ENCODE results near the gene KRTAP9-1. TPM values are rescaled to one million over a fixed set of nuclear protein-coding genes. Genes with fewer than 3 reads are reported as not detected.
"Not testable (repeated sequence)": the region's sequence is repeated elsewhere in the genome, so short reads cannot be mapped to it uniquely, and the experiment has no call there.

The KRTAP9-1 gene, protein sequence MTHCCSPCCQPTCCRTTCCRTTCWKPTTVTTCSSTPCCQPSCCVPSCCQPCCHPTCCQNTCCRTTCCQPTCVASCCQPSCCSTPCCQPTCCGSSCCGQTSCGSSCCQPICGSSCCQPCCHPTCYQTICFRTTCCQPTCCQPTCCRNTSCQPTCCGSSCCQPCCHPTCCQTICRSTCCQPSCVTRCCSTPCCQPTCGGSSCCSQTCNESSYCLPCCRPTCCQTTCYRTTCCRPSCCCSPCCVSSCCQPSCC
- not detected in 2 replicates for total RNA-seq (2014; rRNA removed; shearing (Covaris generic))

DNA sequence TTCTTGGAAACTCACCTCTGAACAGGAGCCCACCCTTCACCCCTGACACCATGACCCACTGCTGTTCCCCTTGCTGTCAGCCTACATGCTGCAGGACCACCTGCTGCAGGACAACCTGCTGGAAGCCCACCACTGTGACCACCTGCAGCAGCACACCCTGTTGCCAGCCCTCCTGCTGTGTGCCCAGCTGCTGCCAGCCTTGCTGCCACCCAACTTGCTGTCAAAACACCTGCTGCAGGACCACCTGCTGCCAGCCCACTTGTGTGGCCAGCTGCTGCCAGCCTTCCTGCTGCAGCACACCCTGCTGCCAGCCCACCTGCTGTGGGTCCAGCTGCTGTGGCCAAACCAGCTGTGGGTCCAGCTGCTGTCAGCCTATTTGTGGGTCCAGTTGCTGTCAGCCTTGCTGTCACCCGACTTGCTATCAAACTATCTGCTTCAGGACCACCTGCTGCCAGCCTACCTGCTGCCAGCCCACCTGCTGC, at the start of gene KRTAP9-1:
KRTAP9-1 (plus strand) TSS at position 51 of the 482 bp plus-strand sequence; CDS start at position 51, 0 bp downstream.
- not testable (repeated sequence) for DNase-seq (ENCODE audit: low spot score)

DNA sequence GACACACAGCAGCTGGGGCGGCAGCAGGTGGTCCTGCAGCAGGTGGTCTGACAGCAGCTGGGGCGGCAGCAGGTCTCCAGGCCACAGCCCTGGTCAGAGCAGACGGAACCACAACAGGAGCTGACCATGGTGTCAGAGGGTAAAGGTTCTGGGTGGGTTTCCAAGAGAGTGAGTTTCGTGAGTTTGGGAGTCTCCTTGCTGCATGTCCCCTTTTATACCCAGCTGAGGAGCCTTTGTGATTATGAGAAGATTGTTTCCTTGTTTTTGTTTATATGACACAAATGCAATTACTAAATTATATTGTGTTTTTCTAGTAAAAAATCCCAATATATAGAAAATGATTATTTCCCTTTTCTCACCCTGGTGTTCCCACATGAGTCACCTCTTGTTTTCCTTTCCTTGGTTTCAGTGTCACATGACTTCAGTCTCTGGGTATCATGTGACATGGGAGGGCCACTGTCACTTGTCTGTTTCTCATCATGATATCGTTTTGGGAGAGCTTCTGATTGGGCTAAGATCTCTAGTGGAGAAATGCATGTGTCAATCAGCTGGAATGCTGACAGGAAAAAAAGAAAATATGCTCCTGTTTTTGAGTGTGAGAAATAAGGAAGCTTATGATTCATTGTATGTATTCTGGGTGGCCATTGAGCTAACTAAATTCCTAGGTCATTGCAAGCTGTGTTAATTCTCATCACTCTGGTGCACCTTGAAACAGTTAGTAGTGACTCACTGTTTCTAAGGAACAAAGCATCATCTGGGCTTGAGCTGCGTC, 49.1 kb upstream of the KRTAP9-1 start, which contains the start of gene KRTAP4-6:
KRTAP4-6 (minus strand) TSS at position 185 of the 772 bp plus-strand sequence; CDS start at position 128, 57 bp downstream.
- DNase-seq (ENCODE audit: low spot score), result no peak

DNA sequence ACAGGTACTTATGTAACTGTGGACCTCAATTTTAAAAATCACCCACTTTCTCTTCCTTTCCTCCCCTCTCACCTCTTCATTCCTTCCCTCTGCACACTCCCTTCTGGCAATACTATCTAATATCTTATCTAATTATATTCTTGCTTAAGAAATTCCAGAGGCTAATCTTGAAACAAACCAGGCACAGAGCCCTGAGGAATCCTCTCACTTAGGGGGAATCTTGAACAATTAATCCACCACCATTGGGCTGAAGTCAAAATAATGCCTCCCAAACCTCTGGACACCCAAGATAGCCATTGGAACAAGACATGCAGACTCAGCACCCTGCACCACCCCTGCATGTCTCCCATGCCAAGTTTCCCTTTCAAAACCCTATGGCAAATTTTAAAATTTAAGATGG, 48.3 kb upstream of the KRTAP9-1 start:
- DNase-seq (ENCODE audit: low spot score), result no peak

GRCh38 chr17:41144846-41145245, 44.8 kb upstream of the KRTAP9-1 start:
- no peak for DNase-seq (ENCODE audit: low spot score)

DNA sequence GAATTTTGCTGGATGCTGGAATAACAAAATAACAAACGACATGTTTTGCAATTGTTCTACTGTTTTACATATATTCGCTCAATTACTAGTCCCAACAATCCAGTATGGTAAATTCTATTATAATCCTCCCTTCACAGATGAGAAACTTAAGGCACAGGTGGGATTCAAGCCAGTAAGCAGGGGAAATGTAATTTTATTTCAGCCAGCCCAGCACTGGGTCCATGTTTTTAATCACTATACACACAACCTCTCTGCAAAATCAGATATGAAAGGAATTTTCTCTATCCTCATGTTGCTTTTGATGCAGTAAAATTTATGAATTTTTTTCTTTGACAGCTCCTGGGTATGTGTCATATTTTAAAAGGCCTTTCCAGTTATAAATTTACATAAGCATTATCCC, 44.4 kb upstream of the KRTAP9-1 start:
- no peak for DNase-seq (ENCODE audit: low spot score)

- no peak for DNase-seq (ENCODE audit: low spot score)
These were observed 42.0 kb upstream of the KRTAP9-1 start for GRCh38 chr17:41147531-41148204.

- DNase-seq (ENCODE audit: low spot score), result not testable (repeated sequence)
These were observed 40.6 kb upstream of the KRTAP9-1 start for GRCh38 chr17:41148971-41149651.

DNA sequence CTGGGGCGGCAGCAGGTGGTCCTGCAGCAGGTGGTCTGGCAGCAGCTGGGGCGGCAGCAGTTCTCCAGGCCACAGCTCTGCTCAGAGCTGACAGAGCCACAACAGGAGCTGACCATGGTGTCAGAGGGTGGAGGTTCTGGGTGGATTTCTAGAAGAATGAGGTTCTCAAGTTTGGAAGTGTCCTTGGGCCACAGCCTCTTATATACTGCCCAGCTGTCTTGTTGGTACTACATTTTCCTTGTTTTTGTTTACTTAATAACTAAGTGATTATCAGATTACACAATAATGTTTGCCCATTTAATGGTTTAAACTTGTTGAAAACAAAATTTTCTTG, 40.1 kb upstream of the KRTAP9-1 start, which contains the start of gene KRTAP4-5:
KRTAP4-5 (minus strand) TSS at position 174 of the 334 bp plus-strand sequence; CDS start at position 116, 58 bp downstream.
- DNase-seq (ENCODE audit: low spot score), result no peak

GRCh38 chr17:41150026-41150425, 39.7 kb upstream of the KRTAP9-1 start:
- DNase-seq (ENCODE audit: low spot score), result no peak

DNA sequence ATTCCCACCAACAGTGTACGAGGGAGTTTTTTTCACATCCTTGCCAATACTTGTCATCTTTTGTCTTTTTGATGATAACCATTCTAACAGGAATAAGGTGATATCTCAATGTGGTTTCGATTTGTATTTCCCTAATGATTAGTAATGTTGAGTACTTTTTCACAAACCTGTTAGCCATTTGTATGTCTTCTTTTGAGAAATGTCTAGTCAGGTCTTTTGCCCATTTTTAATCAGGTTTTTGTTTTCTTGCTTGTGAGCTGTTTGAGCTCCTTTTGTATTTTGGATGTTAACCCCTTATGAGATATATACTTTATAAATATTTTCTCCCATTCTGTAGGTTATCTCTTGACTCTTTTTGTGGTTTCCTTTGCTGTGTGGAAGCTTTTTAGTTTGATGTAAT, 38.2 kb upstream of the KRTAP9-1 start:
- no peak for DNase-seq (ENCODE audit: low spot score)

GRCh38 chr17:41153856-41154255, 35.8 kb upstream of the KRTAP9-1 start:
- DNase-seq (ENCODE audit: low spot score), result no peak

DNA sequence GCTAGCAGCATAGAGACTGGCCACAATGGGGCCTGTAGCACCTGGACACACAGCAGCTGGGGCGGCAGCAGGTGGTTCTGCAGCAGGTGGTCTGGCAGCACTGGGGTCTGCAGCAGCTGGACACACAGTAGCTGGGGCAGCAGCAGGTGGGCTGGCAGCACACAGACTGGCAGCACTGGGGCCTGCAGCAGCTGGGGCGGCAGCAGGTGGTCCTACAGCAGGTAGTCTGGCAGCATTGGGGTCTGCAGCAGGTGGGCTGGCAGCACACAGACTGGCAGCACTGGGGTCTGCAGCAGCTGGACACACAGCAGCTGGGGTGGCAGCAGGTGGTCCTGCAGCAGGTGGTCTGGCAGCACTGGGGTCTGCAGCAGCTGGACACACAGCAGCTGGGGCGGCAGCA, 29.5 kb upstream of the KRTAP9-1 start:
- not testable (repeated sequence) for DNase-seq (ENCODE audit: low spot score)

GRCh38 chr17:41160648-41161047, 29.0 kb upstream of the KRTAP9-1 start, which contains the start of gene KRTAP4-4:
TSS of gene KRTAP4-4 (minus strand) at chr17:41160748. CDS start at chr17:41160691, 57 bp downstream.
- no peak for DNase-seq (ENCODE audit: low spot score)

DNA sequence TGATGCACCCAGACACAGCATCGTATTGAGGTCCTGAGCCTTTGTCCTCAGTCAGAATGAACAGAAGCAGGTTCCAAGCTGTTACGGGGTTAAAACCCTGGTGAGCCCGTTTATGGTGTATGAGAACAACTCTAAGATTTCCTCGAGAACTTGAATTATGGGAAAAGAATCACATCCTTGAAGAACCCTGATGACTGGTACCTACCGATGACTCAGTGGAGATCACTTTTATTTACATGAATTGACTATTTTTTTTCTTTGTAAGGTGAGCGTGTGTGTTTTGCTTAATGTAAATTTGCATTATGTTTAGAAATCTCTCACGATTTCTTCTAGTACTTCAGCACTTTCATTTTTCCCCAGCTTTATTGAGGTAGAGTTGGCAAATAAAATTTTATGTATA, 25.9 kb upstream of the KRTAP9-1 start:
- DNase-seq (ENCODE audit: low spot score), result no peak

- no peak for DNase-seq (ENCODE audit: low spot score)
These were observed 22.1 kb upstream of the KRTAP9-1 start for GRCh38 chr17:41167561-41167960.

DNA sequence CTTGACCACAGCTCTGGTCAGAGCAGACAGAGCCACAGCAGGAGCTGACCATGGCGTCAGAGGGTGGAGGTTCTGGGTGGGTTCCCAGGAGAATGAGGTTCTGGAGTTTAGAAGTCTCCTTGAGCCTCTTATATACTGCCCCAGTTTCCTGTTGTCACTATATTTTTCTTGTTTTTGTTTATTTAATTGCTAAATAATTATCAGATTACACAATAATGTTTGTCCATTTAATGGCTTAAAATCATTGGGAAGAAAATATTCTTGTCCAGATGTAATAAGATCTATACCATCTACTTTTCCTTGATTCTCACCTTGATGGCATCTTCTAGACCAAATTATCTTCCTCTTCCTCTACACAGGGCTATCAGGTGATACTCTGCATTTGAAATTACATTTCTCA, 21.6 kb upstream of the KRTAP9-1 start, which contains the start of gene KRTAP4-3:
KRTAP4-3 (minus strand) TSS at position 101 of the 400 bp plus-strand sequence; CDS start at position 52, 49 bp downstream.
- no peak for DNase-seq (ENCODE audit: low spot score)

GRCh38 chr17:41171886-41172285, 17.8 kb upstream of the KRTAP9-1 start:
- DNase-seq (ENCODE audit: low spot score), result no peak

DNA sequence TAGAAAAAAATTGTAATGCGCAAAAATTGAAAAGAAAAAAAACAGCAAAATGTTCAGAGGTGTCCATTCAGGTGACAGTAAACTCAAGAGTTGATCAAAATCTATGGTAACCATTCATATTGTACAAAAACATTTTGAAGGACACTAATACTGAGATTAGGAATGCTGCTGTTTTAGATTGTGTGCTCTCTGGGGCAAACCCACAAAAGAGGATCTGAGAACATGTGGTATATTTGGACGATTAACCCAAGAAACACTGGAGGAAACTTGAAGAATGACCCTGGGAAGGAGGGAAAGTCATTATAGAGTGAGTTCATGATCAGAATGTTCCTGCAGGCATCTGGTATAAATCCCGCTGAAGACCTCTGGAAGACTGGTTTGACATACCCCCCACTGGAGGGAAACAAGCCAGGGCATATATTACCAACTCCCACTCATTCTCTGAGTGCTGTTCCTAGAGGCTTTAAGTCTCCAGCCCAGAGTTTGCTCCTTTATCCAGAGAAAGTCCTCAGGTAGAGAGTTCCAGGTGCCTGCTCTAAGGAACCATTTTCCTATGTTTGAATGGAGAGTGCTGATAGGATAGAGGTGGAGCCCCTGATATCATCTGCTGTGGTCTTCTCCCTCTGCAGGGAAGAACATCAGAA, 12.8 kb upstream of the KRTAP9-1 start:
- no peak for DNase-seq (ENCODE audit: low spot score)

GRCh38 chr17:41177727-41178271, 11.9 kb upstream of the KRTAP9-1 start, which contains the start of gene KRTAP4-2:
TSS of gene KRTAP4-2 (minus strand) at chr17:41178221. CDS start at chr17:41178164, 57 bp downstream.
- no peak for DNase-seq (ENCODE audit: low spot score)

GRCh38 chr17:41178341-41178740, 11.3 kb upstream of the KRTAP9-1 start:
- no peak for DNase-seq (ENCODE audit: low spot score)

All from H4 (cell line).